Fibroblast of skin of left quadriceps (primary cell): ENCODE measurements around the gene GPC2.
"Not testable (repeated sequence)": the region's sequence is repeated elsewhere in the genome, so short reads cannot be mapped to it uniquely, and the experiment has no call there.

Experiments
- DNase-seq, 2 experiments: peaks; one replicate each; pipeline ENCODE4 v3.0.0-alpha.2; 2013; ENCODE audit warnings: low read depth in 2 of 2

GPC2 gene

DNA sequence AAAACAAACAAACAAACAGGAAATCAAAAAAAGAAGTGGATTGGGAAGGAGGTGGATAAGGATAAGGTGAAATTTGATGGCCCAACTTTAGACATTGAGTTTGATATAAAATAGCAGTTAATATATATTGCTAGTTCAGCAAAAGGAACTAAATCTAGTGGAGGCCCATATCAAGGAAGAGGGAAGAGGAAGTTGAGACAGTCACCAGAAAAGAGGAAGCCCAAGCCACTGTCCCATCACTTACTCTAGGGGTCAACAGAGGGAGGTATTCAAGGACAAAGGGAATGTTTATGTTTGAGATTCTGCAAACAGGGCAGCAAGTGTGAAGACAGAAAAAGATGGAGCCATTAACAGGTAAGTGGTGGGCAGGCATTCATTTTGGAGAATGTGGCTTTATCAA, 24.8 kb downstream of the GPC2 start:
- DNase-seq = no peak

DNA sequence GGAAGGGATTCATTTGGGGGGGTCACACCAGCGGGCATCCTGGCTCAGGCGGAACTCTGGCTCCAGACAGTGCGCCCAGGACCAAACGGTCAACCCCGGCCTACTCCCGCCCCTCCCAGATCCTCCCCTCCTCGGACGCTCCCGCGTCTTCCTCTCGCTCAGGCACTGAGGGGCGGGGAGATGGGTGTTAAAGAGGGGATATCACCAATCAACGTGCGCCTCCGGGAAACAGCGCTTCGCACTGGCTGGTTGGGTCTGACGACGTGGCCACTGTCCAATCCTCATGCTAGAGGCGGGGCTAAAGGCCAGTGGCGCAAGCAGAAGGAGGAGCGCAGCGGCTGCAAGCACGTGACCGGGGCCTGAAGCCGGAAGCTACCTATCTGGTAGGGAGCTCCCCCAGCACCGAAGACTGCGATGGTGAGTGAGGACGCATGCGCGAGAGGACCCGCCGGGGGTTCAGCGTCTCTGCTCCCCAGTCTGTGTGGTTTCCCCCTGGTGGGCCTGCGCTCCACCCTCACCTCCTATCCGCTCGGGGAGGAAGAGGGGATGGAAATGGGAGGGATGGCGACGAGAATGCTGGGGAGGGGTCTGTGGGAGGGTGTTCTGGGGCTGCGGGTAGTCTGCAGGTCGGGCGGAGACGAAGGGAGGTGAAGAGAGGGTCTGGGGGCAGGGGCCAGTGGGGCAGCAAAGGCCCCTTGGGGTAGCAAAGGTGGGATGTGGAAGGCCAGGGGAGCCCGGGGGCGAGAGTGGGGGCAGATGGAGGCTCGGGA, 28.4 kb downstream of the GPC2 start, which contains the start of gene LAMTOR4:
TSS of gene LAMTOR4 (plus strand) at position 360 of the 770 bp plus-strand sequence. CDS start at position 415, 55 bp downstream.
- DNase-seq = peak; percentile 96 to 97

DNA sequence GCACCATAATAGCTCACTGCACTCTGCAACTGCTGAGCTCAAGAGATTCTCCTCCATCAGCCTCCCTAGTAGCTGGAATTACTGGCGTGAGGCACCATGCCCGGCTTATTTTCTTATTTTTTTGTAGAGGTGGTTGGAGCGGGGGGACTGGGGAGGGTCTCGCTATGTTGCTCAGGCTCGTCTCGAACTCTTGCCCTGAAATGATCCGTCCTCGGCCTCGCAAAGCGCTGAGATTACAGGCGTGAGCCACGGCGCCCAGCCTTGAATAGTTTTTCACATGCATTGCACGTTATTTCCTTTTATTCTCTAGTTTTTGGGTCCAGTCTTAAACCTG, 29.0 kb downstream of the GPC2 start:
- no peak for DNase-seq

DNA sequence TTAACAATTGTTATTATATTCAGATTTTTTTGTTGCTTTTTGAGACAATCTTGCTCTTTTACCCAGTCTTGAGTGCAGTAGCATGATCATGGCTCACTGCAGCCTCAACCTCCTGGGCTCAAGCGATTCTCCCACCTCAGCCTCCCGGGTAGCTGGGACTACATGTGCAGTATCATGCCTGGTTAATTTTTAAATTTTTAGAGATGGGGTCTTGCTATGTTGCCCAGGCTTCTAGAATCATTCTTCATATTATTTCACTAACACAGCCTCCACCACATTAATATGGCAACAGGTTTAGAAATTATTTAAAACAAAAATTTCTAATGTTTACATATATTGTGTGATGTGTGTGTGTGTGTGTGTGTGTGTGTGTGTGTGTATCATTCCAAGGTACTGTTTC, 29.9 kb downstream of the GPC2 start:
- DNase-seq = no peak

DNA sequence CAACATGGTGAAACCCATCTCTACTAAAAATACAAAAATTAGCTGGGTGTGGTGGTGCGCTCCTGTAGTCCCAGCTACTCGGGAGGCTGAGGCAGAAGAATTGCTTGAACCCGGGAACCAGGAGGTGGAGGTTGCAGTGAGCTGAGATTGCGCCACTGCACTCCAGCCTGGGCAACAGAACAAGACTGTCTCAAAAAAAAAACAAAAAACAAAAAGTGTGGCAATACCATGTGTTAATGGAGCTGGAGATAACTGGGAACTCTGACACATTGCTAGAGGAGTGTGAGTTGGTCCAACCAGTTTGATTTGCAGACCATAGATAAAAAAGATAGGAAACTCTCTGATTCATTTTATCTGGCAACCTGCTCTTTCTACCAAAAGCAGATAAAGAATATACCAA, 30.8 kb downstream of the GPC2 start:
- DNase-seq = not testable (repeated sequence)

DNA sequence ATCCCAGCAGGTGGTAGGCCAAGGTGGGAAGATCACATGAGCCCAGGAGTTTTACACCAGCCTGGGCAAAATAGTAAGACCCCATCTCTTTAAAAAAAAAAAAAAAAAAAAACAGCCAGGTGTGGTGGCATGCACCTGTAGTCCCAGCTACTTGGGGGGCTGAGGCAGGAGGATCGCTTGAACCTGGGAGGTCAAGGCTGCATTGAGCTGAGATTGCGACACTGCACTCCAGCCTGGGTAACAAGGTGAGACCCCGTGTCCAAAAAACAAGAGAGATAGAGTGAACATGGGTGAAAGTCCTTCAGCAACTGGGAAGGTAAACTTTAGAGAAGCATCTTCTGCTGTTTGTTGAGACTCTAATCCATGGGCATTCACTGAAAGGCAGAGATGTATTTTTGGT, 34.7 kb downstream of the GPC2 start:
- no peak for DNase-seq

DNA sequence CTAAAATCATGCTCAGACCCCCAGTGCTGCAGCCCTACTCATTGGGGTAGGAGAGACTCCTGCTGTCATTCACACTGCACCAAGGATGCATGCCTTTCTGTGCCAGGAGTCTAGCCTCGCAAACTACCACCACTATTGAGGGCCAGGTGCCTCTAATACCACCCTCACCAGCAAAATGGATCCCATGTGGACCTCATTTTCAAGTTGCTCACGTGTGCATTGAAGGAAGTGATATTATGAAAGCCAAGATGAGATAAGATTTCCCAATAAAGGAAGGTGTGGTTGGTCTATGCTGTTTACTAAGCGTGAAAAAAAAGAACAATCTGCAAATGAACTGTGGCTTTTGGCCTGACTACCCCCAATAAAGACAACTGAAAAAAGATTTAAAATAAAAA, 35.6 kb downstream of the GPC2 start:
- no peak for DNase-seq

DNA sequence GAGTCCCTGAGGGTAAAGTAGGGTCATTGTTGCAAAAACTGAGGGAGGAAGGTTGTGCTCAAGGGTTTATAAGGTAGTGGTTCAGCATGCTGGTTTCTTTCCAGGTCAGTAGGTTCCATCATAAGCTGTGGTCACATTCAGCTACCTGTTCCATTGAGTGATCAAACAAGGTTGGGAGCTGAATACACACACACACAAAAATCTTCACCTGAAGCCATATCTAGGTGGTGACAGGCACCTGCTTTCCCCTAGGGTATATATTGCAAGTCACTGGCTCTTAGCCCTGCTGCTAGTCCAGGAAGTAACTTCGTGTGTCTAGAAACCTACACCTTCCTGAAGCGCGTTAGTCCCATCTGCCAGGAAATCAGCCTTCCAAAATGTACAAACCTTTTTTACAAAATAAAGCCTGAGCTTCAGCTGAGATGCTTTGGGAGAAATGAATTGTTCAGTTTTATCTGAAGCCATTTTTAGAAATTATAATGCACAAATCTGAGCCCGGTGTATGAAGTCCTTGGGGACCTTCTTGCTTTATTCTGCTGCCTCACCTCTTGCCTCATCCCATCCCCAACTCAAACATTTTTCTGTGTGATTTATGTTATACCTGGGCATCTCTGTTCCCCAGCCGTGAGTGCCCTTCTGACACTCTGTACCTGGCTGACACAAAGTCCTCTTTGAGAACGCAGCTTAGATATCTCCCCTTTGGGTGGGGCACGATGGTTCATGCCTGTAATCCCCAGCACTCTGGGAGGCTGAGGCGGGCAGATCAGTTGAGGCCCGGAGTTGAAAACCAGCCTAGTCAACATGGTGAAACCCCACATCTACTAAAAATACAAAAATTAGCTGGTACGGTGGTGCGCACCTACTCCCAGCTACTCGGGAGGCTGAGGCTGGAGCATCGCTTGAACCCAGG, 39.1 kb downstream of the GPC2 start:
- no peak for DNase-seq

DNA sequence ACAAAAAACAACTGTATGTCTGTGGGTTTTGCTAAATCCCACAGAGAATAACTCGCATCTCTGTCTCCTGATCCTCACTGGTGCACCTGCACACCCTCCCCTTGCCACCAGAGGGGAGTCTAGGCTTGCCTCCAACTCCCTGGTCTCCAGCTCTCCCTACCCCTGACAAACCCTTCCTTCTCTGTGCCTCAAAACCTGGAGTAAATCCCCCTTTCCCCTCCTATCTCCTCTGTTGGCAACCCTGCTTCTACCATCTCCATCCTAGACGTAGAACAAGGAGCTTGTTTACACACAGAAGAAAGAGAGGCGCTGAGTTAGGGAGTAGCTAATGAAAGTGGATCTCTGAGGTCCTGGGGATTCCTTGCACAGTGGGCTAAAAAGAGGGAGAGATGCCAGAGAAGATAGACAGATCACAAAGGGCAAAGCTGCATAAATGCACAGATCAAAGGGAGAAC, 44.5 kb downstream of the GPC2 start:
- peak; percentile 30 to 34 for DNase-seq

DNA sequence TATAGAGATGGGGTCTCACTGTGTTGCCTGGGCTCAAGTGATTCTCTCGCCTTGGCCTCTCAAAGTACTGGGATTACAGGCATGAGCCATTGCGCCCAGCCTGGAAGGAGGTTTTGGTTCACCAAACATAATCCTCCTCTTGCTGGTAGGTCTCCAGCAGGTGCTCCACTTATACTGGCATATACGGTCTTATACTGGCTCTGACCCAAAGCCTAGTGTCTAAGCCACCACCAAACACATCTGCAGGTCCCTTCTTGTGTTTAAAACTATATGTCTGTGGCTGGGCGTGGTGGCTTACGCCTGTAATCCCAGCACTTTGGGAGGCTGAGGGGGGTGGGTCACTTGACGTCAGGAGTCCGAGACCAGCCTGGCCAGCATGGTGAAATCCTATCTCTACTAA, 45.1 kb downstream of the GPC2 start:
- DNase-seq = no peak

DNA sequence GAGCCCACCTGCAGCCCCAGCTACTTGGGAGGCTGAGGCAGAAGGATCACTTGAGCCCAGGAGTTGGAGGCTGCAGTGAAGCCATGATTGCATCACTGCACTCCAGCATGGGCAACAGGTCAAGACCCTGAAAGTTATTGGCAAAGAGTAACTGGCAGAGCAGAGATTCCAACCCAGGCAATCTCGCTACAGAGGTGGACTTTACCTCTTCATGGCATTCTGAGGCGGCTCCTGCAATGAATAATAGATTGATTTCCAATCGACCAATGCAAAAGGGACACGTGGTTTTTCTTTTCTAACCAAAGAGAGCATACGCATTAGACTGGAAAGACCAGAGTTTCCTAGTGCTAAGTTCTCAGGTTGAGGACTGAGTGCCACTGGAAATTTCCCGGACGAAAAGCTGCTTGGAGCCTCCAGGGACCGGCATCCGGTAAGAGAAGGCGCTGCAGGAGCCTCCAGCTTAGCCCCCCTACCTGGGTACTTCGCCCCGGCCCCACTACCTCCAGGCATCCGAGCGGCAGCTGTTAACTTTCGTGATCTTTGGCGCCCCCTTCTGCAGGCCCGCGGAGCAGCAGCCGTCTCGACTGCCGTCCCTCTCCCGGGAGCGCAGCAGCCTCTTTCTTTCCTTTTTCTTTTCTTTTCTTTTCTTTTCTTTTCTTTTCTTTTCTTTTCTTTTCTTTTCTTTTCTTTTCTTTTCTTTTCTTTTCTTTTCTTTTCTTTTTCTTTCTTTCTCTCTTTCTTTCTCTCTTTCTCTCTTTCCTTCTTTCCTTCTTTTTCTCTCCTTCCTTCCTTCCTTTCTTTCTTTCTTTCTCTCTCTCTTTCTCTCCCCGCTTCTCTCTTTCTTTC, 46.4 kb downstream of the GPC2 start:
- DNase-seq = no peak

DNA sequence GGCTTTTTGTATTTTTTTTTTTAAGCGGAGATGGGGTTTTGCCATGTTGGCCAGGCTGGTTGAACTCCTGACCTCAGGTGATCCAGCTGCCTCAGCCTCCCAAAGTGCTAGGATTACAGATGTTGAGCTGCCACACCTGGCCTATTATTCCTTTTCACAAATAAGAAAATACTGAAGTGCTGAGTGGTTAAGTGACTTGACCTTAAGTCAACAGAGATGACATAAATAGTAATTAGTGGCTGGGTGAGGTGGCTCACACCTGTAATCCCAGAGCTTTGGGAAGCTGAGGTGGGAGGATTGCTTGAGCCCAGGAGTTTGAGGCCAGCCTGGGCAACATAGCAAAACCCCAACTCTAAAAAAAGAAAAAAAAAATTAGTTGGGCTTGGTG, 47.0 kb downstream of the GPC2 start:
- DNase-seq = not testable (repeated sequence)

DNA sequence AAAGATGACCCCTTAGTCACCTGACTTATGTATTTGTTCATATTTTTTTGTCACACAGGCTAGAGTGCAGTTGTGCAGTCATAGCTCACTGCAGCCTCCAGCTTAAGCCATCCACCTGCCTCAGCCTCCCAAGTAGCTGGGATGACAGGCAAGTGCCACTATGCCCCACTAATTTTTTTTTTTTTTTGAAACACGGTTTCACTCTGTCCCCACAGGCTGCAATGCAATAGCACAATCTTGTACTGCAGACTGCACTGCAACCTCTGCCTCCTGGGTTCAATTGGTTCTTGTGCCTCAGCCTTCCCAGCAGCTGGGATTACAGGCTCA, 48.6 kb downstream of the GPC2 start:
- no peak for DNase-seq

DNA sequence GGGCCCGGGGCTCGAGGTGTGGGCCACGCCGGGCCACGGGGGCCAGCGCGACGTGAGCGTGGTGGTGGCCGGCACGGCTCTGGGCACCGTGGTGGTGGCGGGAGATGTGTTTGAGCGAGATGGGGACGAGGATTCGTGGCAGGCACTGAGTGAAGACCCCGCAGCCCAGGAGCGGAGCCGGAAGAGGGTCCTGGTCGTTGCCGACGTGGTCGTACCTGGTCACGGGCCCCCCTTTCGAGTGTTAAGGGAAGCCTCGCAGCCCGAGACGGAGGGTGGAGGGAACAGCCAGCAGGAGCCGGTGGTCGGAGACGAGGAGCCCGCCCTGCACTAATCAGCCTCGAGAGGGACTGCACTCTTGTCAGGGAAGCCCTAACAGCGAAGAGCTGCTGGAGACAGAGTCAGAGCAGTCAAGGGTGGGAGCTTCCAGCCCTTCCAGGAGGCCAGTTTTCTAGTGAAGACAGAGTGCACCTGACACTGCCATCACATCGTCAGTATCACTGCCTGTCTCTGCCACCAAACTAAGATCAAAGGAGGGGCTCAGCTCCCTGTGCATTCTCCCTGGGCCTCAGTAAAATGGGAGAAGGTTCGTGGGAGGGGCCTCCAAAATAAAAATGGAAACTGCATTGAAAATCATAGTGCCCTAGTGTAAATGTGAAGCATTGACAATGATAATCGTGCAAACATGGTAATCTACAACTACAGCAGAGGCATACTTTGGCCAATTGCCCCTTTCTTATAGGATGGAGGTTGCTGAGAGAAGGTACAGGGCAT, 49.1 kb downstream of the GPC2 start:
- DNase-seq = no peak

DNA sequence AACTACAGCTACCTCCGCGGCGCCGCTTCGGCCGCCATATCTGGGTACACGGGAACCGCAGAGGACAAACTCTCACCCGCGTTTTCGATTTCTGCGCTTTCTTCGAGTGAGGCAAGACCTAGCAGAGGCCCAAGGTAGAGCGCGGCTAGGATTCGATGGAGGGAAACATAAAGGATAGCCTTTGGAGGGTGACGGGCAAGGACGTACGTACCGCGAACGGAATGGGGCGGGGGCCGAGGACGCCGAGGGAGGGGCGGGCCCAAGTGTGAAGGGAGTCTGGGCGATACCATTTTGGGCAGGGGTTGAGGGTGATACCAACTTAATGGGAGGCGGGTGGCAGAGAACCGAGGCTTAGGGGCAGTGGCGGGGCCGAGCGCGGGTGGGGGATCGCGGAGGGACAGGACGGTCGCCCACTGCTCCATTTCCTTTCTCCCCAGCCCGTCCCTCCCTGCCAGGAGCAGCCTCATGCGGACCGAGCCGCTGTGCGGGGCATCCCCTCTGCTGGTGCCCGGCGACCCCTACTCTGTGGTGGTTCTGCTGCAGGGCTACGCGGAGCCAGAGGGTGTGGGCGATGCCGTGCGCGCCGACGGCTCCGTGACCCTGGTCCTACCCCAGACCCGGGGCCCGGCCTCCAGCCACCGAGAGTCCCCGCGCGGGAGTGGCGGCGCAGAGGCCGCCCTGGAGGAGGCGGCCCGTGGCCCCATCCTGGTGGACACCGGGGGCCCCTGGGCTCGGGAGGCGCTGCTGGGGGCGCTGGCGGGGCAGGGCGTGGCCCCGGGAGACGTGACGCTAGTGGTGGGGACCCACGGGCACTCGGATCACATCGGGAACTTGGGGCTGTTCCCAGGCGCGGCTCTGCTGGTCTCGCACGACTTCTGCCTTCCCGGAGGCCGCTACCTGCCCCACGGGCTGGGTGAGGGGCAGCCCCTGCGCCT, 50.0 kb downstream of the GPC2 start, which contains the start of gene MBLAC1:
TSS of gene MBLAC1 (plus strand) at position 37 of the 935 bp plus-strand sequence. CDS start at position 466, 429 bp downstream.
- DNase-seq = peak; percentile 85

DNA sequence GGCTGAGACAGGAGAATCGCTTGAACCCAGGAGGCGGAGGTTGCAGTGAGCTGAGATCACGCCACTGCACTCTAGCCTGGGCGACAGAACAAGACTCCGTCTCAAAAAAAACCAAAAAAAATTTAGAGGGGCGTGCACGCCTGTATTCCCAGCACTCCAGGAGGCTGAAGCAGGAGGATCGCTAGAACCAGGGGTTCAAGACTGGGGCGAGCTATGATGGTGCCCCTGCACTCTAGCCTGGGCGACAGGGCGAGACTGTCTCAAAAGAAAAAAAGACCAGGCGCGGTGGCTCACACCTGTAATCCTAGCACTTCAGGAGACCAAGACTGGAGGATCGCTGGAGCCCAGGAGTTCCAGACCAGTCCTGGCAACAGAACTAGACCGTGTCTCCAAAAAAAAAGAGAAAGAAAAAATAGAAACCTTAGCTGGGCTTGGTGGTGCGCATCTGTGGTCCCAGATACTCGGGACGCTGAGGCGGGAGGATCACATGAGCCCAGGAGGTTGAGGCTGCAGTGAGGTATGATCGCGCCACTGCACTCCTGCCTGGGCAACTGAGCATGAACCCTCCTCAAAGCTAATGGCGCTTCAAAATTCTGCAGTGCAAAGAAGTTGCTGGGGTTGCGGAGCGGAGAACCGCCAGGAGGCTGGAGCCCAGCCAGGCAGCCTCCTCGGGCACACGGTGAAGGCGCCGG, 50.8 kb downstream of the GPC2 start:
- no peak for DNase-seq

DNA sequence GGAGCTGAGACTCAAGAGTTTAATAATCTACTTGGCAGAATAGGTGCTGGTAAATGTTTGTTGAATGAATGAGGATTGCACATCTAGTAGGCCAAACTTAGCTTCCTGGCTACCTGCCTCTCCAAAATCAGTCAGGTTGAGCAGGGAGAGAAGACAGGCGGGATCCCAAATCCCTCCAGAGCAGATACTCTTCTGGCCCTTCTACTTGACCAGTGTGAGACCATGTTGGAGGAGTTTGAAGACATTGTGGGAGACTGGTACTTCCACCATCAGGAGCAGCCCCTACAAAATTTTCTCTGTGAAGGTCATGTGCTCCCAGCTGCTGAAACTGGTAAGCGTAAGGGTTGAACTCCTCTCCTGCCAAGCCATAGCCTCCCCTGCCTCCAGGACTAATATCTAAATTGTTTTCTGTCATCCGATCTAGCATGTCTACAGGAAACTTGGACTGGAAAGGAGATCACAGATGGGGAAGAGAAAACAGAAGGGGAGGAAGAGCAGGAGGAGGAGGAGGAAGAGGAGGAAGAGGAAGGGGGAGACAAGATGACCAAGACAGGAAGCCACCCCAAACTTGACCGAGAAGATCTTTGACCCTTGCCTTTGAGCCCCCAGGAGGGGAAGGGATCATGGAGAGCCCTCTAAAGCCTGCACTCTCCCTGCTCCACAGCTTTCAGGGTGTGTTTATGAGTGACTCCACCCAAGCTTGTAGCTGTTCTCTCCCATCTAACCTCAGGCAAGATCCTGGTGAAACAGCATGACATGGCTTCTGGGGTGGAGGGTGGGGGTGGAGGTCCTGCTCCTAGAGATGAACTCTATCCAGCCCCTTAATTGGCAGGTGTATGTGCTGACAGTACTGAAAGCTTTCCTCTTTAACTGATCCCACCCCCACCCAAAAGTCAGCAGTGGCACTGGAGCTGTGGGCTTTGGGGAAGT, 52.6 kb downstream of the GPC2 start:
- no peak for DNase-seq

DNA sequence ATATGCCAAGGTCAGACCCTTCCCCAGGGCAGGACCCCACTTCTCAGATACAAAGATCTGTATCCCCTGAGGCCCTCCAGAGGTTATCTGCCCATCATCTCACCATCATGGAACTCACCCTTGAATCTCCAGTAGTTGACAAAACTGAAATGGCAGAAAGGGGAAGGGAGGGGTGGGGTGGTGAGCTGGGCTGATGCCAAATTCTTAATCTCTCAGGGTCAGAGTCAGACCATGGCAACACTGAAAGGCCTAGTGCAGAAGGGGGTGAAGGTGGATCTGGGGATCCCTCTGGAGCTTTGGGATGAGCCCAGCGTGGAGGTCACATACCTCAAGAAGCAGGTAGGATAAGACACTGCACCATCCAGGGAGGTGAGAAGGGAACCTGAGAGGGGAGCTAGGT, 54.6 kb downstream of the GPC2 start:
- DNase-seq = no peak
